ENCODE results near the gene AKR1E2.

GRCh38 chr10:4865945-4866661 lies 40.1 kb downstream of the AKR1E2 start:
- TF ChIP-seq FOXM1 (IDR thresholded peaks at IDR 0.05; ENCODE audit: borderline replicate concordance): no peak
- TF ChIP-seq LEF1 (IDR thresholded peaks at IDR 0.05; ENCODE audit: borderline replicate concordance): no peak
- TF ChIP-seq SP1 (IDR thresholded peaks at IDR 0.05): no peak
- no peak for TF ChIP-seq ELF4 (IDR thresholded peaks at IDR 0.05)
- TF ChIP-seq CTBP1 (IDR thresholded peaks at IDR 0.05; ENCODE audit: borderline replicate concordance): no peak
- TF ChIP-seq ARNT (IDR thresholded peaks at IDR 0.05): no peak
- TF ChIP-seq FOXK2 (IDR thresholded peaks at IDR 0.05): no peak
- no peak for TF ChIP-seq FOXA1 (IDR thresholded peaks at IDR 0.05)
- no peak for TF ChIP-seq SUZ12 (IDR thresholded peaks at IDR 0.05)
- no peak for TF ChIP-seq TARDBP (IDR thresholded peaks at IDR 0.05)
- no peak for TF ChIP-seq BHLHE40 (IDR thresholded peaks at IDR 0.05; ENCODE audit: borderline replicate concordance)

All from HEK293T (cell line).